ENCODE measurements around the gene CDKN2C.

GRCh38 chr1:50920409-50920808 is 49.6 kb upstream of the CDKN2C start:
- TF ChIP-seq, protein P1, sequence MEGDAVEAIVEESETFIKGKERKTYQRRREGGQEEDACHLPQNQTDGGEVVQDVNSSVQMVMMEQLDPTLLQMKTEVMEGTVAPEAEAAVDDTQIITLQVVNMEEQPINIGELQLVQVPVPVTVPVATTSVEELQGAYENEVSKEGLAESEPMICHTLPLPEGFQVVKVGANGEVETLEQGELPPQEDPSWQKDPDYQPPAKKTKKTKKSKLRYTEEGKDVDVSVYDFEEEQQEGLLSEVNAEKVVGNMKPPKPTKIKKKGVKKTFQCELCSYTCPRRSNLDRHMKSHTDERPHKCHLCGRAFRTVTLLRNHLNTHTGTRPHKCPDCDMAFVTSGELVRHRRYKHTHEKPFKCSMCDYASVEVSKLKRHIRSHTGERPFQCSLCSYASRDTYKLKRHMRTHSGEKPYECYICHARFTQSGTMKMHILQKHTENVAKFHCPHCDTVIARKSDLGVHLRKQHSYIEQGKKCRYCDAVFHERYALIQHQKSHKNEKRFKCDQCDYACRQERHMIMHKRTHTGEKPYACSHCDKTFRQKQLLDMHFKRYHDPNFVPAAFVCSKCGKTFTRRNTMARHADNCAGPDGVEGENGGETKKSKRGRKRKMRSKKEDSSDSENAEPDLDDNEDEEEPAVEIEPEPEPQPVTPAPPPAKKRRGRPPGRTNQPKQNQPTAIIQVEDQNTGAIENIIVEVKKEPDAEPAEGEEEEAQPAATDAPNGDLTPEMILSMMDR (IDR thresholded peaks at IDR 0.05) = no peak
- TF ChIP-seq POLR2A (IDR thresholded peaks at IDR 0.05) = no peak
